ENCODE results near the gene ALKBH4.
"Not testable (repeated sequence)": the region's sequence is repeated elsewhere in the genome, so short reads cannot be mapped to it uniquely, and the experiment has no call there.

- TF ChIP-seq POLR2AphosphoS5 (IDR thresholded peaks at IDR 0.05; ENCODE audit: insufficient read depth, low read depth, low read length); EZH2 (IDR thresholded peaks at IDR 0.05; ENCODE audit: borderline replicate concordance, low read depth, low read length, severe bottlenecking); JUN (IDR thresholded peaks at IDR 0.05; ENCODE audit: borderline replicate concordance, insufficient read depth, insufficient read length, low read depth); GATA2 (IDR thresholded peaks at IDR 0.05; ENCODE audit: insufficient read depth, insufficient read length, low read depth, low read length); POLR2A (IDR thresholded peaks at IDR 0.05; ENCODE audit: low read depth, low read length); CTCF (IDR thresholded peaks at IDR 0.05; ENCODE audit: extremely low read depth in 1 of 2, insufficient read depth in 1 of 2, low read depth in 1 of 2, low read length in 2 of 2); MAX (IDR thresholded peaks at IDR 0.05; ENCODE audit: insufficient read depth, insufficient read length); FOS (IDR thresholded peaks at IDR 0.05; ENCODE audit: borderline replicate concordance, insufficient read depth, low read length); MYC (IDR thresholded peaks at IDR 0.05; ENCODE audit: low read depth, low read length): not testable (repeated sequence)
These were observed 56.1 kb downstream of the ALKBH4 start for GRCh38 chr7:102408530-102408929.

Measured in endothelial cell of umbilical vein (primary cell).